Natural killer cell (primary cell): ENCODE results near the gene SSRP1. TPM values are rescaled to one million over a fixed set of nuclear protein-coding genes. Genes with fewer than 3 reads are reported as not detected.

ENCODE experiments used
- ATAC-seq, 3 donors: fragments of 150-1000 bp in 2 of 3; fragments of 200-7000 bp in 1 of 3; cut with Tn5 transposase; 1 replicate in 1 of 3; 2 replicates in 2 of 3; pipeline ENCODE4 v1.10.0; 2021; ENCODE audit warnings: mild to moderate bottlenecking in 2 of 3, moderate library complexity in 2 of 3
- DNase-seq, 2 donors: peaks; one replicate each; pipeline versions ENCODE4 v3.0.0 to v3.0.0-alpha.2; 2013 to 2021; ENCODE audit warnings: mixed read lengths in 1 of 2
- H3K27ac ChIP-seq: one replicate; pipeline ENCODE4 v1.5.1; 2013; ENCODE audit warnings: mild to moderate bottlenecking, low read length
- H3K27me3 ChIP-seq: one replicate; pipeline ENCODE4 v1.6.1; 2013; ENCODE audit warnings: low read length; ENCODE audit not compliant: control insufficient read depth, insufficient read depth
- H3K36me3 ChIP-seq: one replicate; pipeline ENCODE4 v1.6.1; 2013; ENCODE audit warnings: low read length; ENCODE audit not compliant: control insufficient read depth, insufficient read depth
- H3K4me1 ChIP-seq: one replicate; pipeline ENCODE4 v1.6.1; 2013; ENCODE audit warnings: low read length; ENCODE audit not compliant: control insufficient read depth, insufficient read depth
- H3K4me3 ChIP-seq: one replicate; pipeline ENCODE4 v1.5.1; 2013; ENCODE audit warnings: low read length
- H3K9me3 ChIP-seq: one replicate; pipeline ENCODE4 v1.6.1; 2013; ENCODE audit warnings: low read length; ENCODE audit not compliant: control insufficient read depth, insufficient read depth
- H3K27ac Mint-ChIP-seq, 2 donors: one replicate each; pipeline ENCODE4 v1.8.0; 2022; ENCODE audit warnings: mild to moderate bottlenecking in 2 of 2, mixed read lengths in 2 of 2, moderate library complexity in 1 of 2
- H3K27me3 Mint-ChIP-seq, 2 donors: one replicate each; pipeline ENCODE4 v1.8.0; 2022; ENCODE audit warnings: low read depth in 2 of 2, mixed read lengths in 2 of 2
- H3K36me3 Mint-ChIP-seq: one replicate; pipeline ENCODE4 v1.8.0; 2022; ENCODE audit warnings: mixed read lengths
- H3K4me1 Mint-ChIP-seq, 2 donors: one replicate each; pipeline ENCODE4 v1.8.0; 2022; ENCODE audit warnings: mixed read lengths in 2 of 2
- H3K4me3 Mint-ChIP-seq: one replicate; pipeline ENCODE4 v1.8.0; 2022; ENCODE audit warnings: mild to moderate bottlenecking, moderate library complexity, mixed read lengths
- H3K9me3 Mint-ChIP-seq, 2 donors: one replicate each; pipeline ENCODE4 v1.8.0; 2022; ENCODE audit warnings: mixed read lengths in 2 of 2
- CTCF ChIP-seq: fragments of 200-600 bp; IDR thresholded peaks from one replicate; pipeline ENCODE4 v1.8.0; 2022; ENCODE audit warnings: antibody characterized with exemption
- WGBS: methylation state at CpG from one replicate; pipeline ENCODE4 v1.1.7; 2013; ENCODE audit warnings: missing lambda C conversion rate; ENCODE audit not compliant: insufficient coverage; 5-methylcytosine and 5-hydroxymethylcytosine counted together
- intact Hi-C: fragments of 100-400 bp; cut with micrococcal nuclease; formaldehyde crosslinking; loops from one replicate; pipeline ENCODE4 v1.14.2; 2022
- total RNA-seq, 4 donors: library from RNA; stranded (reverse); fragments of 120-200 nt in 1 of 4; gene quantifications; one replicate each; pipeline versions ENCODE4 v1.2.3 to v1.2.4, GENCODE V29; 2013 to 2022

The SSRP1 gene
- total RNA-seq, 3 donors from 2014 or later (not counting 1 experiment from before 2014, with no cell fraction given), result 45.5 to 50.0 (median 47.1) TPM

DNA sequence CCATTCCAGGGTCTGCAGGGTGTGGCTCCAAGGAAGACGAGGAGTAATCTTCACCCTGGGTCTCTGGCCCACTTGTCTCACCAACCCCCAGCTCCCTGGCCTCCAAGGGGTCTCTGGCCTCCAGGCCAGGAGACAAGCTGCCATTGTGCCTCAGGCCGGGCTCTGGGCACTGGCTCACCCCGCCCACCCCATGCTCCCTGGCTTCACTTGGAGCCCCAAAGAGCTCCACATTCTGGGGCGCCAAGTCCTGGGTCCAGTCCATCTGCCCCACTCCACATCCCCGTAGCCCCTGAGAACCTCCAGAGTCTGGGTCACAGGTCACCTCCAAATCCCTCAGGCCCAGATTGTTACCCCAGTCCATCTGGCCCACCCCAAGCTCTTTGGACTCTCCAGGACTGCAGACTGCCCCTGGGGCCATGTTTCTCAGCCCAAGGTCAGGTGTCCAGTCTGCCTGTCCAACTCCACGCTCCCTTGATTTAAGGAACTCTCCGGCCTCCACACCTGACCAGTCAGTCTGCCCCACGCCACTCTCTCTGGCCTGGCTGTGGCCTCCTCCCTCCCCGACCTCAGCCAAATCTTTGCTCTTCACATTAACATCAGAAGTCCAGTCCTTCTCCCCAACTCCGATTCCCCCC lies 27.1 kb downstream of the SSRP1 start:
- Histone ChIP-seq H3K27ac (no peak overlapping the region), H3K27me3 (no peaks in the 10 kb centered on the region), H3K36me3 (no peaks in the 10 kb centered on the region), H3K4me1 (peaks cover 10% of the 10 kb centered on the region), H3K9me3 (no peaks in the 10 kb centered on the region), H3K4me3 (no peak overlapping the region)
- WGBS, result 90% methylated on average over 10 of the region's 10 CpGs
- H3K36me3 Mint-ChIP-seq, result no peaks in the 10 kb centered on the region
- peaks cover 6 to 24% of the 10 kb centered on the region in 2 donors for H3K4me1 Mint-ChIP-seq
- H3K27me3 Mint-ChIP-seq, result no peaks in the 10 kb centered on the region
- no peak overlapping the region for H3K4me3 Mint-ChIP-seq
- TF ChIP-seq CTCF, result no peak
- no peak for ATAC-seq
- no peak for DNase-seq
- intact Hi-C loops, result no loop called here
- no peak overlapping the region for H3K27ac Mint-ChIP-seq
- no peaks in the 10 kb centered on the region for H3K9me3 Mint-ChIP-seq

DNA sequence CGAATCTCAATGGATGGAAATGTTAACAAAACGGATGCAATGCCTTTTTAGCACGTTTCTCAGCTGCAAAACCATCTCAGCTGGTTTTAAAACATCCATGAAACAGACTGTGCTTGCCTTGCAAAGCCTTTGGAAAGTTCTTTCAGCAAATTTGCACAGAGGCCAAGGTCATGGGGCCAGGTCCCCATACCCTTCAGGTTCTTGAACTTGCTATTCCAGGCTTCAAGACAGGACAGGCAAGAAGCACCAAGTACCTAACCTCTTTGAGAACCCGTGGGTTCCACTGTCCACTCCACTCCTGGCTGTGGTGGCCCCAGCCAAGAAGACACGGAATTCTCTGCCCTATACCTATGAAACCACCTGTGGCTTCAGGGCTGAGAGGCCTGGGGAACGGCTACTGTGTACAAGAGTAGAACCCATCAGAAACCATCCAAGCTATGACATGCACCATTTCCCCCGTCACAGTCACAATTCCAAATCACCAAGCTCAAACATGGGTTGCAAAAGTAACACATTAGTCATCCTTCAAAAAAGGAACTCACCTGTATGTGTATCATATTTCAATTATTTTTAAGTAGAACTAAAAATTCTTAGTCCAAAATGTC lies 27.9 kb downstream of the SSRP1 start:
- H3K36me3 ChIP-seq, result no peaks in the 10 kb centered on the region
- Mint-ChIP-seq H3K27ac (no peak overlapping the region), H3K4me3 (no peak overlapping the region), H3K9me3 (no peaks in the 10 kb centered on the region), H3K27me3 (no peaks in the 10 kb centered on the region), H3K4me1 (peaks cover 6 to 24% of the 10 kb centered on the region in 2 donors), H3K36me3 (no peaks in the 10 kb centered on the region)
- H3K9me3 ChIP-seq, result no peaks in the 10 kb centered on the region
- WGBS, result 83% methylated on average over 7 of the region's 7 CpGs
- no peaks in the 10 kb centered on the region for H3K27me3 ChIP-seq
- H3K27ac ChIP-seq, result no peak overlapping the region
- no peak for TF ChIP-seq CTCF
- H3K4me1 ChIP-seq, result peaks cover 10% of the 10 kb centered on the region
- no peak for DNase-seq
- no peak overlapping the region for H3K4me3 ChIP-seq
- ATAC-seq, result no peak
- intact Hi-C loops, result no loop called here

DNA sequence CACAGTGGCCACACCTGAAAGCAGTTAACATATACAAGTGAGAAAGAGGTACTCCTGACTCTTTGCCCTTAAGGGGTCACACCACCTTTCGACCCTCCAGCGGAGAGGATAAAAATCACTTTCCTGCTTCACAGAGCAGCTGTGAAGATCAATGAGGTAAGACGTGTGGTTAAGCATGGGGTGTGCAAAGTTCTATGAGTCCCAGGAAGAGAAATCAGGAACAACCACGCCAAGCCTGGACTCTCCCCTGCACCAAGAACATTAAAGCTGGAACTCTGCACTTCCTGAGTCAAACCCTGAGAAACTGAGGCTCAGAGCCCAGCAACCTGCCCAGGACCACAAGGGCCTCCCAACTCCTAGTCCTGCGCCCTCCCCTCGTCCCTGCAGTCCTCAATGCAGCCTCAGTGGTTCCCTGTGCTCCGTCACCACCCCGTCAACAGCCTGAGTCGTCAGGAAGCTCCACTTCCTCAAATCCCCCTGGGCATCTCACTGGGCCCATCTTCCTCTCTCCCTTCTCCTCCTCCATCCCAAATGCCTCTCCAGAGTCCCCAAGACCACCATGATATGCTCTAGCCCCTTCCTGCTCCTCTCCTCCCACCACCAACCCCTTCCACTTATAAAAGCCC lies 28.6 kb downstream of the SSRP1 start:
- no peak for ATAC-seq
- Mint-ChIP-seq H3K27ac (no peak overlapping the region), H3K4me3 (no peak overlapping the region), H3K27me3 (no peaks in the 10 kb centered on the region), H3K36me3 (no peaks in the 10 kb centered on the region), H3K4me1 (peaks cover 2 to 20% of the 10 kb centered on the region in 2 donors), H3K9me3 (no peaks in the 10 kb centered on the region)
- DNase-seq, result no peak
- intact Hi-C loops, result no loop called here
- WGBS, result 65% methylated on average over 9 of the region's 9 CpGs
- no peak overlapping the region for H3K27ac ChIP-seq
- no peaks in the 10 kb centered on the region for H3K36me3 ChIP-seq
- peaks cover 10% of the 10 kb centered on the region for H3K4me1 ChIP-seq
- no peaks in the 10 kb centered on the region for H3K27me3 ChIP-seq
- no peak for TF ChIP-seq CTCF
- no peaks in the 10 kb centered on the region for H3K9me3 ChIP-seq
- H3K4me3 ChIP-seq, result no peak overlapping the region
